Ascending aorta (tissue), 2 donors: ENCODE measurements around the gene DSTN. TPM values are rescaled to one million over a fixed set of nuclear protein-coding genes. Genes with fewer than 3 reads are reported as not detected.

Experiments
- DNase-seq, 2 donors: peaks; one replicate each; pipeline ENCODE4 v3.0.0-alpha.2; 2019; ENCODE audit warnings: low spot score in 2 of 2
- H3K27ac ChIP-seq, 2 donors: fragments of 200-600 bp; sonication (generic); one replicate each; pipeline ENCODE4 v1.5.1; 2016 to 2017; ENCODE audit warnings: mild to moderate bottlenecking in 1 of 2
- H3K27me3 ChIP-seq: fragments of 200-600 bp; sonication (generic); one replicate; pipeline ENCODE4 v1.5.1; 2017
- H3K36me3 ChIP-seq, 2 donors: fragments of 200-600 bp; sonication (generic); one replicate each; pipeline ENCODE4 v1.5.1; 2016
- H3K4me1 ChIP-seq, 2 donors: fragments of 200-600 bp; sonication (generic); one replicate each; pipeline ENCODE4 v1.5.1; 2016 to 2017; ENCODE audit warnings: mild to moderate bottlenecking in 1 of 2
- H3K4me3 ChIP-seq, 2 donors: fragments of 200-600 bp; sonication (generic); one replicate each; pipeline ENCODE4 v1.5.1; 2016 to 2017; ENCODE audit warnings: mild to moderate bottlenecking in 1 of 2
- H3K9me3 ChIP-seq, 2 donors: fragments of 200-600 bp; sonication (generic); one replicate each; pipeline ENCODE4 v1.5.1; 2016
- intact Hi-C: fragments of 100-400 bp; cut with DNase I; formaldehyde crosslinking; loops from one replicate; pipeline ENCODE4 v1.15.1; 2023
- total RNA-seq: library from RNA; depleted of rRNA; stranded (reverse); fragments of >200 nt; gene quantifications from one replicate; pipeline ENCODE4 v1.1.0, GENCODE V29; 2016
- TF ChIP-seq, protein P1 (sequence below), 3 experiments: fragments of 200-600 bp in 2 of 3; fragments of 450-650 bp in 1 of 3; sonication (generic) in 2 of 3; IDR thresholded peaks; one replicate each; pipeline ENCODE4 v1.5.1; 2016 to 2019; ENCODE audit warnings: antibody characterized with exemption in 3 of 3, mild to moderate bottlenecking in 1 of 3, moderate library complexity in 1 of 3

Gene DSTN
- total RNA-seq, 1 donor from 2014 or later, result 452 TPM

DNA sequence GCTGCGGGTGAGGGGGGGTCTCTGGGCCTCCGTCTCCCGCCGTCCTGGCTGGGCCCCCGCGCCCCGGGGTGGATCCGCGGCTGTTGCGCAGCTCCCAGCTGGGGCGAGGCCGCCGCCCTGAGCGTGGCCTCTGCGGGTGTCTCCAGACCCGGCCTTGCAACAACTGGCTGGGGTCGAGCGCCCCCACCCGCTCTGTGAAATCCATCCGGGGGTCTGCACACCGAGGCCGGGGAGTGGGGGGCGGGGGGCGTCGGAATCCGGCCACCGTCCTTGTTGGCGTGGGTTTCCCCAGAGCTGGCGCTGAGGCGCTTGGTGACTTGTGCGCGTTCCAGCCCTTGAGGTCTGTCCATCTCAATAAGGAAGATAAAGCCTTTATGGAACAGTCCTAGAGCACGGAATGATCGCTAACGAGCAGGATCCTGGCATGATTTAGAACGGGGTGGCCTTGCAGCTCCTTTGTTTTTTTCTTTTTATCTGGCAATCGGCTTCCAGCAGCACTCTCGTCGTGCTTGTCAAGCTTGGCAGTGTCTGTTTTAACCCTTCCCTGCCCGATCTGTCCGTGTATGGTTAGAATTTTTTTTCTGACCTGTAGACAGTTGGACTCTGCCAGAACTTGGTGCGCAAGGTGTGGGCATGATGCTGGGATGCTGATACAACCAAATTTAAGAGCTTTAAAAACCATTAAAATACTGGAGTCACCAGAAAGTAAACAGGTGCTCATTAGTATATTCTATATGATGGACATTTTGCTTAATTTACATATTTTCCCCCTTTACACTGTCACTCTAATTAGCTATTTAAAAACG, 675 bp downstream of the DSTN start:
- no peaks in the 10 kb centered on the region for H3K9me3 ChIP-seq
- H3K4me3 ChIP-seq, result peak overlapping the region; percentile 93 to 99
- H3K27ac ChIP-seq, result peak overlapping the region; percentile 98 to 100
- H3K27me3 ChIP-seq, result no peaks in the 10 kb centered on the region
- DNase-seq, result peak in 1 of 2 donors; percentile 78
- H3K4me1 ChIP-seq, result peaks cover 7 to 34% of the 10 kb centered on the region in 2 donors
- intact Hi-C loops, result loop anchor here (2.0 kb wide), 2 partner anchors 18 to 42 kb away; no protein-coding TSS in a partner anchor
- TF ChIP-seq, protein P1, sequence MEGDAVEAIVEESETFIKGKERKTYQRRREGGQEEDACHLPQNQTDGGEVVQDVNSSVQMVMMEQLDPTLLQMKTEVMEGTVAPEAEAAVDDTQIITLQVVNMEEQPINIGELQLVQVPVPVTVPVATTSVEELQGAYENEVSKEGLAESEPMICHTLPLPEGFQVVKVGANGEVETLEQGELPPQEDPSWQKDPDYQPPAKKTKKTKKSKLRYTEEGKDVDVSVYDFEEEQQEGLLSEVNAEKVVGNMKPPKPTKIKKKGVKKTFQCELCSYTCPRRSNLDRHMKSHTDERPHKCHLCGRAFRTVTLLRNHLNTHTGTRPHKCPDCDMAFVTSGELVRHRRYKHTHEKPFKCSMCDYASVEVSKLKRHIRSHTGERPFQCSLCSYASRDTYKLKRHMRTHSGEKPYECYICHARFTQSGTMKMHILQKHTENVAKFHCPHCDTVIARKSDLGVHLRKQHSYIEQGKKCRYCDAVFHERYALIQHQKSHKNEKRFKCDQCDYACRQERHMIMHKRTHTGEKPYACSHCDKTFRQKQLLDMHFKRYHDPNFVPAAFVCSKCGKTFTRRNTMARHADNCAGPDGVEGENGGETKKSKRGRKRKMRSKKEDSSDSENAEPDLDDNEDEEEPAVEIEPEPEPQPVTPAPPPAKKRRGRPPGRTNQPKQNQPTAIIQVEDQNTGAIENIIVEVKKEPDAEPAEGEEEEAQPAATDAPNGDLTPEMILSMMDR (IDR thresholded peaks at IDR 0.05), result peak in 1 of 3 experiments; percentile 13
- peaks cover 3 to 11% of the 10 kb centered on the region in 2 donors for H3K36me3 ChIP-seq

DNA sequence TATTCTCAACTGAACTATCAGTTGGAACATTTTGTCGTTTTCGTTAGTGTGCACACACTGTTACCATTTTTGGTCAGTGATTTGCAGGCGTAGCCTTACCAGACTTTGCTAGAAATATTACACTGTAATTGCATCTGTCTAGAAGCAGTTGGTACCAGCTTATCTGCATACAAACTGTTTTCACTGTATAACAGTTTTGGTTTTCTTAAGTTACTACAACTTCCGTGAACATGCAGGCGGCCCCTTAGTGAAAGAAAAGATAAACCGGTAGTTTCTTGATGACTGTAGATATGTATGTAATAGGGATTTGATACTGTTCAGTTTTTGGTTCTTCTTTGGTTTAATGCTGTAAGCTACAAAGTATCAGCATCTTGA, 1.3 kb downstream of the DSTN start:
- TF ChIP-seq, protein P1 (IDR thresholded peaks at IDR 0.05), result no peak
- intact Hi-C loops, result loop anchor here (2.0 kb wide), 2 partner anchors 18 to 42 kb away; no protein-coding TSS in a partner anchor
- H3K9me3 ChIP-seq, result no peaks in the 10 kb centered on the region
- peaks cover 7 to 35% of the 10 kb centered on the region in 2 donors for H3K4me1 ChIP-seq
- H3K27ac ChIP-seq, result peak overlapping the region; percentile 98 to 100
- peaks cover 3 to 11% of the 10 kb centered on the region in 2 donors for H3K36me3 ChIP-seq
- no peaks in the 10 kb centered on the region for H3K27me3 ChIP-seq
- H3K4me3 ChIP-seq, result peak overlapping the region; percentile 93 to 99
- DNase-seq, result no peak

DNA sequence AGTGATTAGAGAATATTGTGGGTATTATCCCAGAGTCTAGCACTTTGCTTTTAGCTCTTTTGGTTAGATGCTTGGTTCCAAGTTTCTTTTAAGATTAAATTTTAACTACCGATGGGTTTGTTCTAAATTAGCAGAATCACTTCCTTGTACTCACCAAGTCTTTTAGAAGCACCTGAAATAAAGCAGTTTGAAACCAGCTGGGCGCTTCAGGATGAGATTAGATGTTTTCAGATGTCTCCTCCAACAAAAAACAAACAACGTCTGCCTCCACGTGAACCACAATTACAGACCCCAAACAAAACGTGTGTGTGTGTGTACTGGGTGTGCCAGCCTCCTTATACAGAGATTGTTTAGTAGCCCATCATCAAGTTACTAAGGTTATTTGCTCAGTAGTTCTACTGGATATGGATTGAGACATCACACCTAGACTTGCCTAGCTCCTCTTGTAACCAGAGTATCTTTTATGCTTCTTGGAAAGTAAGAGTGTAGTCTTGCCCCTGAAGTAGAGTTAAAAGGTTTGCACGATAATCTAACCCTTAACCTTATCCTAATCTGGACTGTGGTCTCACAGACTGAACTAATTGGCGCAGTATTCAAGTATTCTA, 2.3 kb downstream of the DSTN start:
- no peaks in the 10 kb centered on the region for H3K9me3 ChIP-seq
- H3K4me3 ChIP-seq, result peak overlapping the region; percentile 93 to 99
- intact Hi-C loops, result loop anchor here (1.0 kb wide), 1 partner anchor 35 kb away; no protein-coding TSS in a partner anchor
- peaks cover 3 to 11% of the 10 kb centered on the region in 2 donors for H3K36me3 ChIP-seq
- H3K4me1 ChIP-seq, result peaks cover 7 to 30% of the 10 kb centered on the region in 2 donors
- DNase-seq, result no peak
- H3K27me3 ChIP-seq, result no peaks in the 10 kb centered on the region
- TF ChIP-seq, protein P1 (IDR thresholded peaks at IDR 0.05), result no peak
- peak overlapping the region; percentile 98 to 100 for H3K27ac ChIP-seq

DNA sequence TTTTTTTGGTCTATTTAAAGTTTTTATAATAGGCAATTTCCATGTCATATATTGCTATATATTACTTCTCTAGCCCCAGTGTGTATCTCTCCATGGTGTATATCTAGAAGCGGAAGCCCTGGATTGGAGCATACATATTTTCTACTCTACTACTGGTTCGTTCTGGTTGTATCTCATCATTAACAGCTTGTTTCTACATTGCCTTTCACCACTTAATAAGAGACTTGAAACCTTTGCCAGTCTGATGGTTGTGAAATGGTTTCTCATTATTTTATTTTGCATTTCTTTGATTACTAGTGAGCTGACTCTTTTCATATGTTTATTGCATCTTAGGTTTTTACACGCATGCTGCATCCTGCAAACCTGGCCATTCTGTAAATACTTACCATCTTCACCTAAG, 3.6 kb downstream of the DSTN start:
- Histone ChIP-seq H3K9me3 (no peaks in the 10 kb centered on the region), H3K36me3 (peaks cover 3 to 14% of the 10 kb centered on the region in 2 donors), H3K27ac (peak overlapping the region in 1 of 2 donors; percentile 10), H3K4me3 (peak overlapping the region; percentile 93 to 99), H3K27me3 (no peaks in the 10 kb centered on the region), H3K4me1 (peaks cover 0 to 25% of the 10 kb centered on the region in 2 donors)
- TF ChIP-seq, protein P1 (IDR thresholded peaks at IDR 0.05), result no peak
- intact Hi-C loops, result no loop called here
- no peak for DNase-seq

DNA sequence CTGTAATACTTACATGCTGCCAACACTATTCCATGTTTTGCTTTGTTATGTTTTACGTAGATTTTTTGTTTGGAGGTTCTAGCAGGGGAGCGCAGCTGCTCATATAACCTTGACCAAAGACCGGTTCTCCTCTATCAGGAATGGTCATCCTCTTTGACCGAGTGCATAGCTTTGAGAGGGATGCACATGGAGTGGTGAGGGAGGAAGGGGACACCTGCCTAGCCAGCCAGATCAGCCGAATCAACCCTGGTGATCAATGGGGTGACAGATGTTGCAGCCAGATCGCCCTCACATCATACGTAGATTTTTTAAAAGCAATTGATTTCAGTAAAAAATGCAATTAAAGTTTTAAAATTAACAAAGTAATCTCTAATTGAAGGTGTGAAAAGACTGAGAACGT, 6.3 kb downstream of the DSTN start:
- TF ChIP-seq, protein P1 (IDR thresholded peaks at IDR 0.05), result no peak
- H3K27ac ChIP-seq, result peak overlapping the region in 1 of 2 donors; percentile 33
- peaks cover 0 to 49% of the 10 kb centered on the region in 2 donors for H3K4me1 ChIP-seq
- peak overlapping the region; percentile 22 to 93 for H3K4me3 ChIP-seq
- H3K27me3 ChIP-seq, result no peaks in the 10 kb centered on the region
- no peaks in the 10 kb centered on the region for H3K9me3 ChIP-seq
- H3K36me3 ChIP-seq, result peaks cover 3 to 23% of the 10 kb centered on the region in 2 donors
- intact Hi-C loops, result no loop called here
- DNase-seq, result no peak
